ENCODE results near the gene PVR.

PVR gene

DNA sequence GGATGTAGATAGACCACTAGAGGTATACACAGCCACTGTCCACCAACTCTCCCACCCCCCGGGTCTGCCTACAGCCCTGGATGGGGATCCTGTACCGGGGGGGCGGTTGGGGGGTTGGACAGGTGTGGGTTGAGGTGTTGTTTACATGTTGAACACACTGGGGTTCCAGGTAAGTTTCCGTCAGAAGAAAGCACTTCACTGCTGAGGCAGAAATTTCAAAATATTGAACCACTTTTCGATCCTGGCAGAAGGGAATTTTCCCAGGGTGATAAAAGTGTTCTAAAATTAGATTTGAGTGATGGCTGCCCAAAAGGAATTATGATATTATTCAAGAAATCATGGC lies 48.6 kb downstream of the PVR start:
- Histone ChIP-seq H3K4me3 (replicated peaks; ENCODE audit: insufficient read depth, low read length) (no peak overlapping the region), H3K27ac (replicated peaks) (no peak overlapping the region), H3K27me3 (ENCODE audit: insufficient read depth, poor library complexity, severe bottlenecking) (no peaks in the 10 kb centered on the region)
- no peak for DNase-seq (ENCODE audit: low read depth in 1 of 2, low spot score in 1 of 2)
- TF ChIP-seq, protein P1, sequence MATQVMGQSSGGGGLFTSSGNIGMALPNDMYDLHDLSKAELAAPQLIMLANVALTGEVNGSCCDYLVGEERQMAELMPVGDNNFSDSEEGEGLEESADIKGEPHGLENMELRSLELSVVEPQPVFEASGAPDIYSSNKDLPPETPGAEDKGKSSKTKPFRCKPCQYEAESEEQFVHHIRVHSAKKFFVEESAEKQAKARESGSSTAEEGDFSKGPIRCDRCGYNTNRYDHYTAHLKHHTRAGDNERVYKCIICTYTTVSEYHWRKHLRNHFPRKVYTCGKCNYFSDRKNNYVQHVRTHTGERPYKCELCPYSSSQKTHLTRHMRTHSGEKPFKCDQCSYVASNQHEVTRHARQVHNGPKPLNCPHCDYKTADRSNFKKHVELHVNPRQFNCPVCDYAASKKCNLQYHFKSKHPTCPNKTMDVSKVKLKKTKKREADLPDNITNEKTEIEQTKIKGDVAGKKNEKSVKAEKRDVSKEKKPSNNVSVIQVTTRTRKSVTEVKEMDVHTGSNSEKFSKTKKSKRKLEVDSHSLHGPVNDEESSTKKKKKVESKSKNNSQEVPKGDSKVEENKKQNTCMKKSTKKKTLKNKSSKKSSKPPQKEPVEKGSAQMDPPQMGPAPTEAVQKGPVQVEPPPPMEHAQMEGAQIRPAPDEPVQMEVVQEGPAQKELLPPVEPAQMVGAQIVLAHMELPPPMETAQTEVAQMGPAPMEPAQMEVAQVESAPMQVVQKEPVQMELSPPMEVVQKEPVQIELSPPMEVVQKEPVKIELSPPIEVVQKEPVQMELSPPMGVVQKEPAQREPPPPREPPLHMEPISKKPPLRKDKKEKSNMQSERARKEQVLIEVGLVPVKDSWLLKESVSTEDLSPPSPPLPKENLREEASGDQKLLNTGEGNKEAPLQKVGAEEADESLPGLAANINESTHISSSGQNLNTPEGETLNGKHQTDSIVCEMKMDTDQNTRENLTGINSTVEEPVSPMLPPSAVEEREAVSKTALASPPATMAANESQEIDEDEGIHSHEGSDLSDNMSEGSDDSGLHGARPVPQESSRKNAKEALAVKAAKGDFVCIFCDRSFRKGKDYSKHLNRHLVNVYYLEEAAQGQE (IDR thresholded peaks at IDR 0.05; ENCODE audit: insufficient replicate concordance, low read depth): no peak
- no peak for TF ChIP-seq POLR2AphosphoS5 (IDR thresholded peaks at IDR 0.05; ENCODE audit: low read depth)
- TF ChIP-seq GABPA (IDR thresholded peaks at IDR 0.05; ENCODE audit: low read depth): no peak
- TF ChIP-seq, protein P2, sequence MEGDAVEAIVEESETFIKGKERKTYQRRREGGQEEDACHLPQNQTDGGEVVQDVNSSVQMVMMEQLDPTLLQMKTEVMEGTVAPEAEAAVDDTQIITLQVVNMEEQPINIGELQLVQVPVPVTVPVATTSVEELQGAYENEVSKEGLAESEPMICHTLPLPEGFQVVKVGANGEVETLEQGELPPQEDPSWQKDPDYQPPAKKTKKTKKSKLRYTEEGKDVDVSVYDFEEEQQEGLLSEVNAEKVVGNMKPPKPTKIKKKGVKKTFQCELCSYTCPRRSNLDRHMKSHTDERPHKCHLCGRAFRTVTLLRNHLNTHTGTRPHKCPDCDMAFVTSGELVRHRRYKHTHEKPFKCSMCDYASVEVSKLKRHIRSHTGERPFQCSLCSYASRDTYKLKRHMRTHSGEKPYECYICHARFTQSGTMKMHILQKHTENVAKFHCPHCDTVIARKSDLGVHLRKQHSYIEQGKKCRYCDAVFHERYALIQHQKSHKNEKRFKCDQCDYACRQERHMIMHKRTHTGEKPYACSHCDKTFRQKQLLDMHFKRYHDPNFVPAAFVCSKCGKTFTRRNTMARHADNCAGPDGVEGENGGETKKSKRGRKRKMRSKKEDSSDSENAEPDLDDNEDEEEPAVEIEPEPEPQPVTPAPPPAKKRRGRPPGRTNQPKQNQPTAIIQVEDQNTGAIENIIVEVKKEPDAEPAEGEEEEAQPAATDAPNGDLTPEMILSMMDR (IDR thresholded peaks at IDR 0.05; ENCODE audit: insufficient read depth, low read length): no peak
- TF ChIP-seq SPI1 (IDR thresholded peaks at IDR 0.05; ENCODE audit: borderline replicate concordance, low read depth): no peak

DNA sequence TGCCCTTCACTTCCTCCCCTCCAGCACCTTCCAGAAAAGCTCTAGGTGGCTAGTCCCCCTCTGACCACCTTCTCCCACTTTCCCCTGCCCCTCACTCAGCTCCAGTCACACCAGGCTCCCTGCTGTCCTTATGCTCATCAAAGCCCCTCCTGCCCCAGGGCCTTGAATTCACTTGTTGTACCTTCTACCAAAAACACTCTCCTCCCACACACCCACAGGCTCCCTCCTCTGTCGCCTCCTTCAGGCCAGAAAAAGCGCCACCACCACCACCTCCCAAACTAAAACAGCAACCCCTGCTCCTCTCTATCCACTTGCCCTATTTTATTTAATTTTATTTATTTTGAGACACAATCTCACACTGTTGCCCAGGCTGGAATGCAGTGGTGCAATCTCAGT lies 50.5 kb downstream of the PVR start:
- peak in 1 of 2 experiments; percentile 26 for DNase-seq (ENCODE audit: low read depth in 1 of 2, low spot score in 1 of 2)
- H3K27ac ChIP-seq (replicated peaks): no peak overlapping the region
- H3K27me3 ChIP-seq (ENCODE audit: insufficient read depth, poor library complexity, severe bottlenecking): no peaks in the 10 kb centered on the region
- TF ChIP-seq, protein P1 (IDR thresholded peaks at IDR 0.05; ENCODE audit: insufficient replicate concordance, low read depth): no peak
- no peak overlapping the region for H3K4me3 ChIP-seq (replicated peaks; ENCODE audit: insufficient read depth, low read length)

DNA sequence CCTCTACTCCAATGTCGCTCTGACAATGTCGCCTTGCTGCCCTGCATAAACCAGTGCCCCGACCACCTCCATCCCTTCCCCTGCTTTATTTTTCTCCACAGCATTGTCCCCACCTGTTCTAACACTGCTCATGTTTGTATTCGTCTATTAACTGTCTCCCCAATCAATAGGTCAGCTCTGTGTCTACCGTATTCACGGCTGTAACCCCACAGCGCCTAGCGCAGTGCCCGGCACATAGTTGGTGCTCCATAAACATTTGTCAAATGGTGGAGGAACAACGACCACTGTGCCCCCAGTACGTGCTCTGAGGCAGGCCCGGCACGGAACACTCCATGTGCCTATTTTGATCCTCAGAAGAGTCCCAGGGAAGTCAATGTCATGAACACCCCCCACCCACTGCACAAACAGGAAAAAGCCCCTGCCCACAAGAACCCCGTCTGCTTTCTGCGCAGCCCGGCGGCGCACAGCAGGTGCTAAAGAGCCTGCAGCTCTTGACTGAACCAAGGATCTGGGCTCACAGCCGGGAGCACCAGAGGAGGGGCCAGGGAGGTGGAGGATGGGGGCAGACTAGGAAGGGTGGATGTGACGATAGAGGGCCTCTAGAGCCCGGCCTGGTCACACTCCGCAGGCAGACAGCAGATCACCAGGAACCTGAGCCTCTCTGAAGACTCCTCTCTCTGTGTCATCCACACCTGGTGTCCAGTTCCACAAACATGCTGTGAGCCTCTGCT lies 53.4 kb downstream of the PVR start:
- Histone ChIP-seq H3K27me3 (ENCODE audit: insufficient read depth, poor library complexity, severe bottlenecking) (no peaks in the 10 kb centered on the region), H3K27ac (replicated peaks) (no peak overlapping the region), H3K4me3 (replicated peaks; ENCODE audit: insufficient read depth, low read length) (no peak overlapping the region)
- no peak for DNase-seq (ENCODE audit: low read depth in 1 of 2, low spot score in 1 of 2)
- TF ChIP-seq POLR2AphosphoS5 (IDR thresholded peaks at IDR 0.05; ENCODE audit: low read depth) (no peak), GABPA (IDR thresholded peaks at IDR 0.05; ENCODE audit: low read depth) (no peak), SPI1 (IDR thresholded peaks at IDR 0.05; ENCODE audit: borderline replicate concordance, low read depth) (no peak)
- TF ChIP-seq, protein P1 (IDR thresholded peaks at IDR 0.05; ENCODE audit: insufficient replicate concordance, low read depth): no peak
- TF ChIP-seq, protein P2 (IDR thresholded peaks at IDR 0.05; ENCODE audit: insufficient read depth, low read length): no peak
